Occipital lobe (tissue), 2 donors: ENCODE data around the gene LCA5L. TPM values are rescaled to one million over a fixed set of nuclear protein-coding genes. Genes with fewer than 3 reads are reported as not detected.
"Not testable (repeated sequence)": the region's sequence is repeated elsewhere in the genome, so short reads cannot be mapped to it uniquely, and the experiment has no call there.

ENCODE experiments used
- DNase-seq: peaks from one replicate; lab custom pipeline; 2025; lab: John Stamatoyannopoulos, UW
- total RNA-seq: library from RNA; depleted of rRNA; stranded (reverse); fragments of >200 nt; gene quantifications from one replicate; pipeline ENCODE4 v1.2.3, GENCODE V29; 2014

LCA5L gene
- total RNA-seq, 1 donor from 2014 or later: not detected

DNA sequence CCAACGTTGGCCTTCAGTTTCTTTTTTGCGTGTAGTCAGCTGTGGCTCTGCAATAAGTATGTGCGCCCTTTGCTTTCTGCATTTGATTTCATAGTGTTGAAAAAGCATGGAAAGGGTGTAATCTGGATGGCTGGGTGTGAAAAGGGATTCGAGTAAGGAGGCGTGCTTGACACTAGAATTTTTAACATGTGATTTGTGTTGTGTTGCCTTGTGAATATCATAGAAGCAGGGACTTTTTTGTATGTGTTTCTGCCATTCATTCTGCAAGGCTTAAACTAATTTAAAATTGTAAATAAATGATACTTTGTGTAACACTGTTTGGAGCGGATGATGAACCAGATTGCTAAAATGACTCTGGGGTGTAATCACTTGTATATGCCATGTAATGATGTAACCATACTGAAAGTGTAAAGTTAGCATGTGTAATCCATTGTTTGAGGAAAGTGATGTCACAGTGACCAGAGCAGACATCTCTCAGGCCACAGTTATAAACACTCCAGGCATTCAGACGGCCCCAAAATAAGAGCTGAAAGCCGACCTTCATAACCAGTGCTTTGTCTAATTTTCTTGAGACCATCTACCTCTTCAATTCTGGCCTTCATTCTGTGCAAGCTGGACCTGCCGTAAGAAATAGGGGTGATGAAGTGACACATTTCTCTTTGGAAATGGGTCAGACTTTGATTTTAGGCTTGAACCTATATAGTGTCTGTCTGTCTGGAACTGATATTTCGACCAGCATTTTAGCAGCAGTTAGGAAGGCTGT is 6.8 kb upstream of the LCA5L start:
- DNase-seq: no peak

DNA sequence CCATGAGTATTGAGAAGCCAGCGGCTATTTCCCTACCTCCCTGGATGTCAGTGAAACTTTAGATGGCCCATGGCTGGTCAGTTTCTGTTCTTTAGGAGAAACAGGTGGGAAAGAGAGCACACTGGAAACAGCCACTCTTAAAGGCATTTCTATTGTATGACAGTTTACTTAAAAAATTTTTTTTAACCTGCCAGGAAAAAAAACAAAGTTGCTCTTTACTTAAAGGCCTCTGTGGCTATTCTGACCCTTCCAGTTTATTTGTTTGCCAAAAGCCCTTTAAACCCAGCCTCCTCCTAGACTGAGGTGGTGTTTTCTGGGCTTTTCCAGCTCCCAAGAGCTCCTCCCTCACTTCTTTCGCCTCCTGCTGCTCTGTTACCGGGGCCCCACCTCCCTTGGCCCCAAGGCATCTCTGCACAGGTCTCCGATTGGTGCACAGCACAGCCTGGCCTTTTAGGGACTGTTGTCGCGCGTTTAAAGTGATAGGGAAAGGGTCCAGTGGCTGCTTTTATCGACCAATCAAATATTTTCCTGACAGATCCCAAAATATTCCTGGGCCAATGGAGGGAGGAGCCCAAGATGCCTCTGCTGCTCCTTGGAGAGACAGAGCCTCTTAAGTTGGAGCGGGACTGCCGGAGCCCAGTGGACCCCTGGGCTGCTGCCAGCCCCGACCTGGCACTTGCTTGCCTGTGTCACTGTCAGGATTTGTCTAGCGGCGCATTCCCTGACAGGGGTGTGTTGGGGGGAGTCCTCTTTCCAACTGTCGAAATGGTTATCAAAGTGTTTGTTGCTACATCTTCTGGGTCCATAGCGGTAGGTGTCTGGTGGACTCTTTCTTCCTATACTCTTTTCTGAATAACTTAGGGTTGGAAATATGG is 6.0 kb upstream of the LCA5L start, which contains the start of gene SH3BGR:
SH3BGR (plus strand) TSS at position 639 of the 875 bp plus-strand sequence; CDS start at position 766, 127 bp downstream.
- DNase-seq: peak; percentile 40

DNA sequence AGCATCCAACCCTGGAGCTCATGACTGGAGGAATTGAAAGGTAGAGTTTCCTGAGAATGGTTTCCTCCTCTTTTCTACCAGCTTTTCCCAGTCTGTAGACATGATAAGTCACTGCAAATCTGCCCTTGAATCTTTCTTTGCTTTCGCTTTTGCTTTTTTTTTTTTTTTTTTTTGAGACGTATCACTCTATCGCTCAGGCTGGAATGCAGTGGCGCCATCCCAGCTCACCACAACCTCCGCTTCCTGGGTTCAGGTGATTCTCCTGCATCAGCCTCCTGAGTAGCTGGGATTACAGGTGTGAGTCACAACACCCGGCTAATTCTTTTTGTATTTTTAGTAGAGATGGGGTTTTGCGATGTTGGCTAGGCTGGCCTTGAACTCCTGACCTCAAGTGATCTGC is 1.7 kb upstream of the LCA5L start:
- DNase-seq: no peak

DNA sequence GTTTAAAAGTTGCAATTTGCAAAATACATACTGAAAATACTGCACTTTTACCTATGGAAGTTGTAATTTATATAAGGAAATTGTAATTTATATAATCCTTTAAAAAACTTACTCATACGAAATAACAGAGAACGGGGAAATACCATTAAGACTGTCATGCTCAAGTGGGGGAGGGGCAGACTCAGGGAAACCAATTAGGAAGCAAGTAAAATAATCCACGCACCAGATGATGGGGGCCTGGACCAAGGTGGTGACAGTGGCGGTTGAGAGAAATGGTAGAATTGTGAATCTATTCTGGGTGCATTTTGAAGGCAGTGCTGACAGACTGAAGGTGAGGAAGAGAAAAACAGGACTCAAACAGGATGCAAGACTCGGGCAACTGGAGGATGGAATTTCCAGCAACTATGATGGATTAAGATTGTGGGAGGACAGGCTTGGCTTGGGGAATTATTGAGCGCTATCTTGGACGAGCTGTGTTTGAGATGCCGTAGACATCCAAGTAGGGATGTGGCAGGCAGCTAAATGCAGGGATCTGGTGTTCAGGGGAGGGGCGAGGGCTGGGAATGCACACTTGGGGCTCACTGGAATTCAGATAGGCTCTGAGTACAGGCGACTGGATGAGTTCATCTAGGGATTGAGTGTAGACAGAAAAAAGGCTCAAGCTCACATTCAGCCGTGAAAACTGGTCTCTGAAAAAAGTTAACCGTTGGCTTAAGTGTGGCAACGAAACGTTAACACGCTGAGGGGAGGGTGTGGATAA is 977 bp downstream of the LCA5L start:
- no peak for DNase-seq

DNA sequence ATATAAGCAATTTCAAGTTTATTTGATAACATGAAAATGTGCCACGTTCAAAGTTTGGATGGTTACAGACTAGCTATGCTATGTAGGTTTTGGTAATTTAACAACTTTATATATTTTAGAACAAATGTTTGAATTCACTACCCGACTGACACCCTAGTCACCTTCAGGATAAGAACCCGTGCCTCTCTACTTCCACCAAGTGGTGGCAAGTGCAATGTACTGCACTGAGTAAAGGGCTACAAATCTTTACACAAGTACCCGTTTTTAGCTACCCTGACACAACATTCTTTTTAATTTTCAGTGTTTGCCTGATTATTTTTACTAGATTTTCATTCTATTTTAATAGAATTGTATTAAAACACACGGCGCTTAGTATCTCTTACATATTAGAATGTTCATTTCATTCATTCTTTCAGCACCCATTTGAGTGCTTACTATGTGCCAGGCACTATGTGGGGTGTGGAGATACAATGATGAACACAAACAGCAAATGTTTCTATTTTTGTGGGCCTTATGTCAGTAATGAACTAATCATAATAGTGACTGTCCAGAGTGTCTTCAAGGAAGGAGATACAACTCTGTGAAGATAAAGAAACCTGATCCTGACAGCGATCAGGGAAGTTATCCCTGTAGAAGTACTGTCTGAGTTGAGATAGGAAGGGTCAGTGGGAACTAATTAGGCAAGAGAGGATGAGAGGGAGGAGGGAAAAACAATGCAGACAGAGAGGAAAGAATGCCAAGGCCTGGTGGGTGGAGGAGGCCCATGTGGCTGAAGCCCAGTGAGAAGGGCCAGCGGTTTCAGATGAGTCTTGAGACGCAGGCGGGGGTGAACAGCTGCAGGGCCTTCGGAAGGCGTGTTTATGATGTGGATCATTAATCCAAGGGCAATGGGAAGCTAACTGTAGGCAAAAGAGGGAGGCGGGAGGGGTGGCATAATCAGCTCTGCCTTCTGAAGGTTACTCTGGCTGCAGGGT is 3.8 kb downstream of the LCA5L start:
- DNase-seq: no peak

DNA sequence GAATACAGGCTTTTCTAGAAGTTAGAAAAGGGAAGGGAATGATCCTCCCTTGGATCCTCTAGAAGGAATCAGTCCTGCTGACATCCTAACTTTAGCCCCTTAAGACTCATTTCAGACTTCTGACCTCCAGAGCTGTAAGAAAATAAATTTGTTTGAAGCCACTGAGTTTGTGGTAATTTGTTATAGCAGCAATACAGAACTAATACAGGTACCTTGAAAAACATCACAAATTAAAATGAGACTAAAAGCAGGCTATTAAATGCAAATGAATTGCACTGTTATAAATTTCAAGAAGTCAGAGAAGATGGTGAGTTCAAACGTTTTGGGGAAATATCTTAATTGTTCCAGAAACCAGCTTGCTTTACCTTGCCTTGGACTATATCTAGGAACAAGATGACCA is 6.3 kb downstream of the LCA5L start:
- DNase-seq: no peak

DNA sequence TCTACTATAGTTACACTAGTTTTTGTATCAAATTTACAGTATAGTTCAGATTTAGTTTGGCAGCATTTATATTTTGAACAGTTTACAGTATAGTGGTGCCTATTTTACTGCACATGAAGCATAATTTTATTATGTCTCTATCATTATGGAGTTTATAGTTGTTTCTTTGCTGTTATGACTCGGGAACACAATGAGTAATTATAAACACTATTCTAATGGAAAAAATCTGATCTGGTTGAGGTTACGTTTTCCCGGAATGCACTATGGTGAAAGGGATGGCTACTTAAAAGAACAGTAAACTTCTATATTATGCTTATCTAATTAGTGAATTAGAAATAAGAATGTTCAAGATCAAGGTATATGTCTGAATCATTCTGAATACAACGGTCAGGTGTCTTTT is 10.6 kb downstream of the LCA5L start:
- no peak for DNase-seq

DNA sequence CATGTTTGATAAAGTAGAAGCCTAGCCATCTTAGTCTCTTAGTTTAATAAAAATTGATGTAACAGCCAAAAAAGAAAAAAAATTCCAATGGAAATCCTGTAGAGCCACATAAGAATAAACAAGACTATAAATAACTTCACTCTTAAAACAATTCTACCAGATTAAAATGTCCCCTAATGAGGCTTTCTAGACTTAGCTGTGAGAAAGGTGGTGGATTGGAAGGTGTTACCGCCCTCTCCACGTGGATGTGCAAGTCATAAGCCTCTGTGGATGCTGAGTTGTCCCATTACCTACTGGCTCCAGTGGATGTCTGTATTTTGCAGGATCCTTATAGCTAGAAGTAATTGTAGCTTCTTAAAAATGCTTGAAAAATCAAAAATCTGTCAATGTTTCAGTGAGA is 14.6 kb downstream of the LCA5L start:
- no peak for DNase-seq

DNA sequence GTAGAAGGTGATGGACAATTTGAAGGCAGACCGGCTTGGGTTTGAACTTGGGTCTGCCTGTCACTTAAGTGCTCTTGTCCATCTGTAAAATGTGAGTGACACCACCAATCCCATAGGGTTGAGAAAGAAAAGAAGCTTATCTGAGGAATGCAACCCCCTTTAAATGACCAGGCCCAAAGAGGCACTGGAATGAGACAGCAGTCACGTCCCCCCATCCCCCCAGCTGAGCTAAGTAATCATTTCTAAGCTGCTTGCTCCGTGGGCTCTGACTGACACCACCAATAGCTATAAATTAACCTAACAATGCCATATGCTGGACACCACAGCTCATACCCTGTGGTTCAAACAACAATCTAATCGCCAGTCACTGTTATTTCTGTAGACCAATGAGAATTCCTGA is 15.1 kb downstream of the LCA5L start:
- DNase-seq: no peak

DNA sequence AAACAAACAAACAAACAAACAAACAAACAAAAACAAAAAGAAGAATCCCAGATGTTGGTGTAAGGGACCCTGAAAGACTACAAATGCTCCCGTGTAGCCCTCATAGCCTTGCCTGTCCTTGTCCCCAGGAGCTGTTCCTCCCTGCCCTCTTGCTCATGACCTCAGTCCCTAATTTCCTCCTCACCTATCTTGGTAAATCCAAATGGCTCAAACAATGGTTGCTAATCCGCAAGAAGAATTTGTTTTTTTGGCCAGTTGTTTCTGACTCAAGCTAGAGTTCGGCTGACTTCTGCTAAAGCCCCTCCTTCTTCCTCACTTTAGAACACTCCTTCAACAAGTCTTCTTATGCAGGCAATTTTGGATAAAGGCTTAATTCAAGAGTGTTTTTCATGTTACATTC is 15.6 kb downstream of the LCA5L start:
- no peak for DNase-seq

DNA sequence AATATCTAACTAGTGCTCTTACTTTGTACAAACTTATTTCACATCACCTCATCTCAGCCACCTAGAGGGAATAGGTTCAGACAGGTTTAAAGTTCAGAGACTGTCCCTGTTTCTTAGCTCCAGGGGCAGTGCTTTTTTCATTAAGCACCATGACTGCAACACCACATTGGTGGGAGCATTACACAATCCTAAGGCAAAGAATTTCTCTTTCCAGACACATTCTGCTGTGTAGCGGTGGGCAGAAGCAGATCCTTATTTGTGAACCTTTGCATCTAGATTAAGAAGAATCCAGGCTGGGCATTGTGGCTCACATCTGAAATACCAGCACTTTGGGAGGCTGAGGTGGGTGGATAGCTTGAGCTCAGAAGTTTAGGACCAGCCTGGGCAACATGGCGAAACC is 16.1 kb downstream of the LCA5L start:
- no peak for DNase-seq

DNA sequence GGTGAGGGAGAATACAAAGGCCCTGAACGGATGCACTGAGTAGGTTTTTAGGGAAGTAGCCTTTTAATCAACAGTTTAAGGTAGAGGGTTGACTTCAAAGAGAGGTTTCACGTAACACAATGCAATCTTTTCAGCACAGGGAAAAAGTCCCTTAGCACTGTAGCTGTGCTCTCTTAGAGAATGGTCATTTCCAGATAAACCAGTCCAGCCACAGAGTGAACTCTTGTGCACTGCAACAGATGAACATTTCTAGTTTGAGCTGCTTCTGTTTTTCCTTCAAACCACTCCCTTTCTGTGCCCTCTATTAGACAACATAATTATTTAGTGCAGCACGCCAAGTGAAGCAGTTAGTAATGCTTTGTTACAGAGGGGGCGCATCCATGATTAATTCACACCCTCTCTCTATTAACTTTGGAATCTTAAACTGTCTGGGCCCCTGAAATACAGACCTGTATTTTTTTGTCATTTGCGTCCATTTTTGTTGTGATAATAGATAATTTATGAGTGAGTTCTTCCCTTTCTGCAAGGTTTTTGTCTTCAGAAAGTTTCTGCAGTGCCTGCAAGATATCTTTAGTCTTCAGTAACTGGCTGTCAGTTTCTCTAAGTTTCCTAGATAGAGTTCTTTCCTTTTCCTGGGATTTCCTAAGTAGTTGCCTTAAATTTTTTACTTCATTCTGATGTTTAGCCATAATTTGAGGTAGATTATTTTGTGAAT is 22.9 kb downstream of the LCA5L start:
- DNase-seq: no peak

DNA sequence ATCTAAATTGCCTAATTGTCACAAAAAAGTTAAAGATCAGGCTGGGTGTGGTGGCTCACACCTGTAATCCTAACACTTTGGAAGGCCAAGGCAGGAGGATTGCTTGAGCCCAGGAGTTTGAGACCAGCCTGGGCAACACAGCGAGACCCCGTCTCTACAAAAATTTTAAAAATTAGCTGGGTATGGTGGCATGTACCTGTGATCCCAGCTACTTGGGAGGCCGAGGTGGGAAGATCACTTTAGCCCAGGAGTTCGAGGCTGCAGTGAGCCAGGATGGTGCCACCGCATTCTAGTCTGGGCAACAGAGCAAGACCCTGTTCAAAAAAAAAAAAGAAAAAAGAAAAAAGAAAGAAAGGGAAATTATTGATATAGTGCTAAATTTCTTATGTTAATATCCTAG is 26.4 kb downstream of the LCA5L start:
- not testable (repeated sequence) for DNase-seq

DNA sequence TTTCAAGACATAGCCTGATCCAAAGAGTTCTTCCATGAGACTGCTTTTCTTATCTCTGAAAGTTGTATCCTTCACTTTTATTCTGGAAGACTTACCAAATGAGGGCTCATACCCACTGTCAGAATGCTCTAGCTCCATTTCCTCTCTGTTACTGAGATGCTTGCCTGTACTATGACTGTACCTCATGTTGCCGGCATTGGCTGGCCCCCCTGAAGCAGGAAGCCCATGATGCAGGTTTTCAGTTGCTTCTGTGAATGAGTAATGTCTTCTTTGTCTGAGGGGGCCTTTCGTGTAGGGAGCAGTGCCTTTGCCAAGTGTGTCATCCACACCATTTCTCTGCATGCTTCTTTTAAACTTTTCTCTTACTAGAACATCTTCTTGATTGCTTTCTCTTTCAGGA is 39.5 kb downstream of the LCA5L start:
- no peak for DNase-seq

DNA sequence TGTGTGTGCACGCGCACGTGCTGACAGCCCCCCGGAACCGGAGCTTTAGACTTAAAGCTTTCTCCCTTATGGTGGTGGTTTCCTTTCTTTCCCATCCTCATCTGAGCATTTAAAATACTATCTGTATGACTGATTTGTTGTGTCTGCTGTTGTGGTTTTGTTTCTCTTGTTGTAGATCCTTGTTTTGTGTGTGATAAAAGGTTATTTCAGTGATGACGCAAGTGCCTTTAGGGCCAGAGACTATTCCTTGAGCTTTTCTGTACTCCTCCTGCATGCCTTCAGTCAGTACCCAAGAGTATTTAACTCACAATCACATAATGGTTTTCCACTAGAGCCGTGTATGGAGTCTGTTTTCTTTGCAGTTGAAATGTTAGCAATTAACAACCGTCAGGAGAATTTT is 45.4 kb downstream of the LCA5L start:
- DNase-seq: no peak

DNA sequence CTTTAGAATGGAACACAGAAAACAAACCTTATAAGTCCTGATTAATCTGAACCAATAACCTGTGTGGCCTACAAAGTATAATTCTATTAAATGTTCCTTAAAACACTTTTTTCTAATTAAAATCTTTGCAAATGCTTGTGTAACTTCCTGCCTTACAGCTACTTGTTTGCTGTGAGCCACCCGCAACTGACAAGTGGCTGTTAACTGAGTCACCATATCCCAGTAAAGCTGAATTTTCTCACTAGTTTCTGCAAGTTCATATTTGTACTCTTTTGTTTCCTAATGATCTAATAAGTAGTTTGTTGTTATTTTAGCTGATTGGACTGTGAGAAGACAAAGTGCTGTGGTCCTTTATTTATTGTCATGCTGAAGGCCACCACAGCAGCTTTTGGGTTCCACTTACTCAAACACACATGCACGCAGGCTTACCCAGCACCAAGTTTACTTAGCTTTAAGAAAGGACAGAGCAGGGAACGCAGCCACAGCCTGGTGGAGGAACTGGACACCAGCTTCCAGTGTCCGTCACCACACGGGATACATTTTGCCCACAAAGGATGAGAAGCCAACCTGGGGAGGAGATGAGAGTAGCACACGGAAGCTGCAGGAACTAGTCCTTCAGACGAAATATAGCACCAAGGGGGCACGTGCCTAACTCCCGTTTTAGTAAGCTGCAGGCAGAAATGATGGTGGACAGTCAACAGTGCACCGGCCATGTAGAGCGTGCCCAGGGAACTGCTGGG is 47.8 kb downstream of the LCA5L start:
- DNase-seq: no peak

DNA sequence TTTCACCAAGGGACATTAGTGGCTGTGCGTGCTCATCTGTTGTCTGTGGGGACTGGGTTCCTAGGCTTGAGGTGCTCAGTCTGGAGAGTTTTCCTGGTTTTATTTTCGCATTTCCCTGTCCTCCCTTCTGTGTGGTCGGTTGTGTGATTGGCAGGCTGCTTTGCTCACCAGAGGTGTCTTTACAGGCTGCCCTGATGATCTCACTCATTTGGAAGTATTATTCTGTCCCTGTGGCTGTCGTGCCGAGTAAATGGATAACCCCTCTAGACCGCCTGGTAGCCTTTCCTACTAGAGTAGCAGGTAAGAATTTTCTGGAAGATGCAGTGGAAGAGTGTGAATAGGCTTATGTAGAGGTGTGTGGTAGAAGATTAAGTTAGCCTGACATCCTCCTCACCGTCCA is 52.6 kb downstream of the LCA5L start:
- DNase-seq: no peak

DNA sequence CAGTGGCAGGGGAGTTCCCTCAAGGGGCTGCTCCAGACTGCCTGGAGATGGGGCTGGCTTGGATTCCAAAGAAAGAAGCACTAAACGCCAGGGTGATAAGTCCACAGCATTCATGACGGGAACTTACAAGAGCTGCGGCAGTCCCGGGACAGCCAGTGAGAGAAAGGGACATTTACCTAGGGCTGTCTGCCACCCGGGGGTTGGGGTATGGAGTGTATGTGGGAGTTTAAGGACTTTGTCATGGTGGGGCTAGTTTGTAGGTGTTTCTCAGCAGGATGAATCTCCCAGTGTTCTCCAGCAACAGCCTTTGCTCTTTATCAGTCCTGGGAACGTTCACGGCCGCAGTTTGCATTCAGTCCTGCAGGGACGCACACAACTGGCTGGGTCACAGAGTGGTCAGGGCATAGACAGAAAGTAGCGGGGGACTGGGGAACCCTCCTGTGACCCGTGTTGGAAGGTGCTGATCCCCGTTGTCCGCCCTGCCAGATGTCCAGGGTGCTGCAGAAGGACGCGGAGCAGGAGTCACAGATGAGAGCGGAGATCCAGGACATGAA is 55.3 kb downstream of the LCA5L start:
- no peak for DNase-seq

DNA sequence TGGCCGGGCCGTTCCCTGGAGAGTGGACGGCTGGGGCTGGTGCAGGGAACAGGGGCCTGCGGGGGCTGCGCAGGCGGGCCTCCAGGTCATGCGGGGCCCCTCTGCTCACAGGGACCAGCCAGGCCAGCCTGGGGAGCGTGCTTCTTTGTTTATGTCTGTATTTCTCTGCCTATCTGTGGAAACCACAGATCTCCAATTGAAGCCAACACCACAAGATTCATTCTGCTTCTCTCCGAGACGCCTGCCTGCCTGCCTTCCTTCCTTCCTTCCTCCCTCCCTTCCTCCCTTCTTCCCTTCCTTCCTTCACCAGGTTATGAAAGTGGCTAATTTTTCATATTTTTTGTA is 56.8 kb downstream of the LCA5L start:
- DNase-seq: no peak
